Germinal center (tissue), 1 donor: ENCODE data around the gene SLC34A3.
"Not testable (repeated sequence)": the region's sequence is repeated elsewhere in the genome, so short reads cannot be mapped to it uniquely, and the experiment has no call there.

Source experiments
- DNase-seq: peaks from one replicate; pipeline ENCODE4 v3.0.0; 2012; ENCODE audit warnings: mixed read lengths, low spot score

The SLC34A3 gene

GRCh38 chr9:137228968-137229896, 1.5 kb upstream of the SLC34A3 start:
- no peak for DNase-seq

- DNase-seq, result no peak
These were observed 597 bp upstream of the SLC34A3 start for GRCh38 chr9:137229903-137230704.

DNA sequence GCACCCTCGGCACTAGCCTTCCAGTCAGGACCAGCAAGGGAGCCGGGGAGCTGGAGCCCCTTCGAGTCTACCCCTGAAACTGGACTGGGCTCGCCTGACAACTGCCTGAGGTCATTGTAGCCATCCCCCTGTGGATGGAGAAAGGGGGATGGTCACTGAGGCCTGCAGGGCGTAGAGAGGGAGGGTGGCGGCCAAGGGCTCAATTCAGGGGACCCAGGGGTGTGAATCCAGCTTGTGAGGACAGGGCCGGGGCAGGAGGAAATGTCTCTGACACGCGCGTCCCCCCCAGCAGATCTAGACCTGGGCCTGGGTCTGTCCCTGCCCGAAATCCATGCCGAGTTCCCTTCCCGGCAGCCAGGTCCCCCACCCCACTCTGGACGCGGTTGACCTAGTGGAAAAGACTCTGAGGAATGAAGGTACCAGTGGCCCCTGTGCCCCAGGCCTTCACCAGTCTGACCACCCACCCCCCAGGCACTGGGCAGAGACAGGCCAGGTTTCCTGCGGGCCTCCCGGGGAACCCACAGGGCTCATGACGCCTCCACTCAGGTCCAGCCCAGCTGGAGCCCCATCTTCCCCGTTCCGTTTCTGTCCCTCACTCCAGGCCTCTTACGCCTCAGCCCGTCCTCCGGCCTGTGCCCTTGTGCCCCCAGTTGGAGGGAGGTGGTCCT, 805 bp downstream of the SLC34A3 start:
- no peak for DNase-seq

GRCh38 chr9:137232101-137232500, 1.4 kb downstream of the SLC34A3 start:
- DNase-seq, result no peak

DNA sequence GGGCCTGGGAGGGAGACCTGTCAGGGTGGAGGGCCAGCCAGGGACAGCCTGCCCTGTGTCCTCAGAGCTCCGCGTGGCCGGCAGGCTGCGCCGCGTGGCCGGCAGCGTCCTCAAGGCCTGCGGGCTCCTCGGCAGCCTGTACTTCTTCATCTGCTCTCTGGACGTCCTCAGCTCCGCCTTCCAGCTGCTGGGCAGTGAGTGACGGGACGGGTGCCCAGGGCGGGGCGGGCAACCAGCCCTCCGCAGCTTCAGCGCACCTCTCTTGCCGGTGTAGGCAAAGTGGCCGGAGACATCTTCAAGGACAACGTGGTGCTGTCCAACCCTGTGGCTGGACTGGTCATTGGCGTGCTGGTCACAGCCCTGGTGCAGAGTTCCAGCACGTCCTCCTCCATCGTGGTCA, 1.8 kb downstream of the SLC34A3 start:
- no peak for DNase-seq

DNA sequence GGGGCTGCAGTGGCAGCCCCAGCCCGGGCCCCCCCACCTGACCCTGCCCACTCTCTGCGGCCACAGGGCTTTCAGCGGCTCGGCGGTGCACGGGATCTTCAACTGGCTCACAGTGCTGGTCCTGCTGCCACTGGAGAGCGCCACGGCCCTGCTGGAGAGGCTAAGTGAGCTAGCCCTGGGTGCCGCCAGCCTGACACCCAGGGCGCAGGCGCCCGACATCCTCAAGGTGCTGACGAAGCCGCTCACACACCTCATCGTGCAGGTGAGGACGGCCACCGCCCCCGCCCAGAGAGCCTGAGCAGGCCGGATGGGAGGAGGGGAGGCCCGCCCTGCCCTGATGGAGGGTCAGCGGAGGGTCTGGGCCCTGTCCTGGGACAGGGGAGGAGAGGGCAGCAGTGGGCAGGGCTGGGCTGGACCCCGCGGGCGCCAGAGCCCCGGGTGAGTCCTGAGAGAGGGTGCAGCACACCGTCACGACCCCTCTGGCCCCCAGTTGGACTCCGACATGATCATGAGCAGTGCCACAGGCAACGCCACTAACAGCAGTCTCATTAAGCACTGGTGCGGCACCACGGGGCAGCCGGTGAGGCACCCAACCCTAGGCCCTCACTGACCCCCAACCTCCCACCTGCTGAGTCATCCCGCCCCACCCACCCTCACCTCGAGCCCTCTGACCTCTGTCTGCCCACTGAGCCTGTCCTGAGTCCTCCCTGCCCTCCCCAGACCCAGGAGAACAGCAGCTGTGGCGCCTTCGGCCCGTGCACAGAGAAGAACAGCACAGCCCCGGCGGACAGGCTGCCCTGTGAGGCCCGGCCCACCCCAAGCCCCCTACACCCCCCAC, 2.7 kb downstream of the SLC34A3 start:
- DNase-seq, result no peak

DNA sequence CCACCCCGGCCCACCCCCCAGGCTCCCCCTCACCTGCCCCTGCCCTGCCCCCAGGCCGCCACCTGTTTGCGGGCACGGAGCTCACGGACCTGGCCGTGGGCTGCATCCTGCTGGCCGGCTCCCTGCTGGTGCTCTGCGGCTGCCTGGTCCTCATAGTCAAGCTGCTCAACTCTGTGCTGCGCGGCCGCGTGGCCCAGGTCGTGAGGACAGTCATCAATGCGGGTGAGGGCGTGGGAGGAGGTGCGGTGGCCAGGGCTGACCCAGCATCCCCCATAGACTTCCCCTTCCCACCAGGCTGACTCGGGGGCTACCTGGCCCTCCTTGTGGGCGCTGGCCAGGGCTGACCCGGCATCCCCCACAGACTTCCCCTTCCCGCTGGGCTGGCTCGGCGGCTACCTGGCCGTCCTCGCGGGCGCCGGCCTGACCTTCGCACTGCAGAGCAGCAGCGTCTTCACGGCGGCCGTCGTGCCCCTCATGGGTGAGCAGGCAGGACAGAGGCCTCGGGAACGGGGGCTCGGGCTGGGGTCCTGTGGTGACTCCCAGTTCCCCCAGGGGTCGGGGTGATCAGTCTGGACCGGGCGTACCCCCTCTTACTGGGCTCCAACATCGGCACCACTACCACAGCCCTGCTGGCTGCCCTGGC, 3.5 kb downstream of the SLC34A3 start:
- DNase-seq, result no peak

GRCh38 chr9:137234758-137235423, 4.2 kb downstream of the SLC34A3 start:
- peak; percentile 60 for DNase-seq

DNA sequence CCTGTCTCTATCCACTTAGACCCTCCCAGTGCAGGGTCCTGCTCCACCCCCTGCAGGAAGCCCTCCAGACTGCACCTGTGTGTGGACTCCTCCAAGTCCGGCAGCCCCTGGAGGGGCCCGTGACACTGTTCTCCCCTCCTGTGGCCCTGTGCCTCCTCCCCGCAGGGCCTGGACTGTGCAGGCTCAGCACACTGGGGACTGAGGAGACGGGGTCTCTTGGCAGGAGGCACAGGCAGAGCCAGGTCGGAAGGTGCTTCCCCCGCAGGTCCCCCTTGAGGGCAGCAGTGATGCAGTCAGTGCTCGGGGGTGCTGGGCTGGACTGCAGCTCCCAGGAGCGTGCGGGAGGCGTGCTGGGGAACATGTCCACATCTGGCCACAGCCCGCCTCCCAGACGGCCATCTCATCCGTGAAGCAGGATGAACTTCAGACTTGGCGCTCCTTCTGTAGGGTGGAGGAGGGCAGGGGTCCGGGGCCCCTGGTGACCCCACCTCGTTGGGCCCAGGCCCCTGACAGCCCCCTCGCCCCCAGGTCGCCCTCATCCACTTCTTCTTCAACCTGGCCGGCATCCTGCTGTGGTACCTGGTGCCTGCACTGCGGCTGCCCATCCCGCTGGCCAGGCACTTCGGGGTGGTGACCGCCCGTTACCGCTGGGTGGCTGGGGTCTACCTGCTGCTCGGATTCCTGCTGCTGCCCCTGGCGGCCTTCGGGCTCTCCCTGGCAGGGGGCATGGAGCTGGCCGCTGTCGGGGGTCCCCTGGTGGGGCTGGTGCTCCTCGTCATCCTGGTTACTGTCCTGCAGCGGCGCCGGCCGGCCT, 4.9 kb downstream of the SLC34A3 start:
- no peak for DNase-seq

- peak; percentile 93 for DNase-seq
These were observed 5.7 kb downstream of the SLC34A3 start for GRCh38 chr9:137236238-137236935.

- no peak for DNase-seq
These were observed 6.3 kb downstream of the SLC34A3 start for GRCh38 chr9:137236936-137237421.

GRCh38 chr9:137237759-137238726, 7.3 kb downstream of the SLC34A3 start:
- no peak for DNase-seq

- not testable (repeated sequence) for DNase-seq
These were observed 9.0 kb downstream of the SLC34A3 start for GRCh38 chr9:137239541-137240200.

GRCh38 chr9:137240318-137240840, 9.7 kb downstream of the SLC34A3 start:
- DNase-seq, result peak; percentile 62

DNA sequence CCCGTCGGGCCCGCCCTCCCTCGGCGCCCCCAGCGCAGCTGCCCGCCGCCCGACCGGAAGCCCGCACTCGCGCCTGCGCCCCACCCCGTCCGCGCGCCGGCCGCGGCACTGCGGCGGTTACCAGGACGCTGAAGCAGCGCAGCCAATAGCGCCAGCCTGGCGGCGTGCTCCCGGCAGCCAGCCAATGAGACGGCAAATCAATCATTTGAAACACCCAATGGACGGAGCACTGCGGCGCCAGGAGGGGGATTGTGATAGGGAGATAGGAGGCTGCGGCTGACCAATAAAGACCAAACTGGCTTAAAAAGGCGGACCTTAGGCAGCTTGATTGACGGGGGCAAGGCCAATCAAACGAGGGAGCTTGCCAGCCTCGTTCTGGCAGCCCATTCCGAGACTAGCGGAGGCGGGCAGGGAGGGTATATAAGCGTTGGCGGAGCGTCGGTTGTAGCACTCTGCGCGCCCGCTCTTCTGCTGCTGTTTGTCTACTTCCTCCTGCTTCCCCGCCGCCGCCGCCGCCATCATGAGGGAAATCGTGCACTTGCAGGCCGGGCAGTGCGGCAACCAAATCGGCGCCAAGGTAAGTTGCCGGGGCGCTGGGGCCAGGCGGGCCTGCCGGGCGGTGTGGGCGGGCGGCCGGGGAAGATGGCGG, 10.3 kb downstream of the SLC34A3 start, which contains the start of gene TUBB4B:
Gene TUBB4B, plus strand, starts transcription at position 447 of the 649 bp plus-strand sequence. Its CDS starts 74 bp downstream, at position 521.
- DNase-seq, result peak; percentile 99
